HepG2 (cell line): Measurements from ENCODE around the gene RPLP2. TPM values are rescaled to one million over a fixed set of nuclear protein-coding genes. Genes with fewer than 3 reads are reported as not detected.

Experiments used
- KDM3A ChIP-seq: IDR thresholded peaks from 2 replicates; pipeline ENCODE4 v1.6.1; 2018; ENCODE audit warnings: low read depth, missing compliant biosample characterization
- KLF9 ChIP-seq: IDR thresholded peaks from 2 replicates; pipeline ENCODE4 v1.6.1; 2016; ENCODE audit warnings: low read depth
- RNF2 ChIP-seq: fragments of 450-650 bp; conservative IDR thresholded peaks from 2 replicates; pipeline ENCODE4 v1.6.1; 2016; ENCODE audit warnings: low read depth
- RXRB ChIP-seq: IDR thresholded peaks from 2 replicates; pipeline ENCODE4 v1.6.1; 2016; ENCODE audit warnings: borderline replicate concordance, missing genetic modification reagents, missing compliant biosample characterization
- ZBTB10 ChIP-seq: sonication (generic); formaldehyde crosslinking; IDR thresholded peaks from 2 replicates; pipeline ENCODE4 v1.4.0; 2020; ENCODE audit warnings: missing genetic modification reagents, borderline replicate concordance
- ZBTB46 ChIP-seq: sonication (generic); formaldehyde crosslinking; IDR thresholded peaks from 2 replicates; pipeline ENCODE4 v1.4.0; 2020; ENCODE audit warnings: mild to moderate bottlenecking, missing genetic modification reagents, borderline replicate concordance
- ZFP37 ChIP-seq: sonication (generic); formaldehyde crosslinking; IDR thresholded peaks from 2 replicates; pipeline ENCODE4 v1.4.0; 2020; ENCODE audit warnings: missing genetic modification reagents, borderline replicate concordance
- ZNF331 ChIP-seq: sonication (generic); formaldehyde crosslinking; IDR thresholded peaks from 2 replicates; pipeline ENCODE4 v1.4.0; 2020; ENCODE audit warnings: missing genetic modification reagents
- ZNF574 ChIP-seq: sonication (generic); formaldehyde crosslinking; IDR thresholded peaks from 2 replicates; pipeline ENCODE4 v1.4.0; 2020; ENCODE audit warnings: missing genetic modification reagents
- polyA plus RNA-seq, 8 experiments: library from polyadenylated mRNA; depleted of rRNA in 3 of 8; stranded (reverse) in 7 of 8; unstranded in 1 of 8; fragments of >200 nt; fragmentation: Illumina TruSeq in 4 of 8; extraction: Trizol in 4 of 8; gene quantifications; 2 replicates each; pipeline versions ENCODE4 v1.2.1 to v1.2.3, GENCODE V29; 2011 to 2016; ENCODE audit warnings: low read depth in 4 of 8, missing spikeins in 1 of 8, mixed read lengths in 1 of 8; ENCODE audit not compliant: insufficient read depth in 1 of 8
- total RNA-seq, 5 experiments: library from RNA; depleted of rRNA; stranded (reverse); fragments of >200 nt; fragmentation: Illumina TruSeq; extraction: Trizol; gene quantifications; 2 replicates each; pipeline ENCODE4 v1.2.3, GENCODE V29; 2016; ENCODE audit warnings: low read depth in 1 of 5
- TF ChIP-seq, protein P1 (sequence below): IDR thresholded peaks from 2 replicates; pipeline ENCODE4 v1.4.0; 2020; ENCODE audit warnings: mild to moderate bottlenecking, missing genetic modification reagents
- TF ChIP-seq, protein P2 (sequence below): sonication (generic); formaldehyde crosslinking; IDR thresholded peaks from 2 replicates; pipeline ENCODE4 v1.4.0; 2020; ENCODE audit warnings: missing genetic modification reagents, low read depth, mild to moderate bottlenecking, borderline replicate concordance
- TF ChIP-seq, protein P3 (sequence below): sonication (generic); formaldehyde crosslinking; IDR thresholded peaks from 2 replicates; pipeline ENCODE4 v1.4.0; 2020; ENCODE audit warnings: mild to moderate bottlenecking, low read depth, missing genetic modification reagents

The RPLP2 gene
- total and polyA plus RNA-seq, 2 of the 13 experiments (the other 11 are each of a cell fraction or from before 2014, with no cell fraction given), result 978 to 2,106 TPM

DNA sequence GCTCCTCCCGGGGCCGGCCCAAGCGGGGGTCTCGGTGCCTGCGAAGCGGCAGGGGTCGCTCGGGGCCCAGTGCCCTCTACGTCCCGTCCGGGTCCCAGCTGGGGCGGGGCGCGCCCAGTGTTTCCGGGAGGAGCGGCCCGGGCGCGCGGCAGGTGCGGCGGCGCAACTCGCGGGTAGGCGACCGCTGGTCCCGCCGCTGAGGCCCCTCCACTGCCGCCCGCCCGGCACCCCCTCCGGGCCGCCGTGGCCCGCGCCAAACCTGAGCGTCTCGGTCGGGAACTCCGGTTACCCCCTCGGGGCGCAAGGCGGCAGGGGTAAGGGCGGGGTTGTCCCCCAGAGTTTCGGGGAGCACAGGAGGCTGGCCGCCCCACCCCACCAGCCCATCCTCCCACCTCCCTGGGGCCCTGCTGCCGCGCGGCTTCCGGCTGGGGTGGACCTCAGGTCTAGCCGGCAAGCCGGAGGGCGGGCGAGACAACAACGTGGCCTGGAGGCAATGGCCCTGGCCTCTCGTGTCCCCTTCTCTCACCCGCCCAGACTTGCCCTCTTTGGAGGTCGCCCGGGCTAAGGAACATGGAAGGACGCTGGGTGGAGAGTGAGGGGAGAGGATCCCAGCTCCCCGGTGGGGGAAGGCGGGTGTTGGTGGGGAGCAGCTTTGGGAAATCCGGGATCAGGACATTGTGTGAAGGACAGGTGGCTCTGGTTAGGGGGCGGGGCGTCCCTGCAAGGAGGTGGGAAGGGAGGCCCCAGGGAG, 17.6 kb downstream of the RPLP2 start (continued):
- peak; percentile 92; the same call in 1 of the 2 replicates for TF ChIP-seq ZBTB10 (CRISPR knock-in tag)
- no peak for TF ChIP-seq ZFP37 (CRISPR knock-in tag)
- 0 out of 2 replicates have a peak, but pooled peaks have one; percentile 36 for TF ChIP-seq KDM3A (CRISPR knock-in tag)
- peak; percentile 25; the same call in 1 of the 2 replicates for TF ChIP-seq ZNF331
- peak; percentile 69; the same call in 1 of the 2 replicates for TF ChIP-seq ZBTB46
- peak; percentile 53; the same call in 1 of the 2 replicates for TF ChIP-seq RXRB (CRISPR knock-in tag)
- TF ChIP-seq, protein P1, sequence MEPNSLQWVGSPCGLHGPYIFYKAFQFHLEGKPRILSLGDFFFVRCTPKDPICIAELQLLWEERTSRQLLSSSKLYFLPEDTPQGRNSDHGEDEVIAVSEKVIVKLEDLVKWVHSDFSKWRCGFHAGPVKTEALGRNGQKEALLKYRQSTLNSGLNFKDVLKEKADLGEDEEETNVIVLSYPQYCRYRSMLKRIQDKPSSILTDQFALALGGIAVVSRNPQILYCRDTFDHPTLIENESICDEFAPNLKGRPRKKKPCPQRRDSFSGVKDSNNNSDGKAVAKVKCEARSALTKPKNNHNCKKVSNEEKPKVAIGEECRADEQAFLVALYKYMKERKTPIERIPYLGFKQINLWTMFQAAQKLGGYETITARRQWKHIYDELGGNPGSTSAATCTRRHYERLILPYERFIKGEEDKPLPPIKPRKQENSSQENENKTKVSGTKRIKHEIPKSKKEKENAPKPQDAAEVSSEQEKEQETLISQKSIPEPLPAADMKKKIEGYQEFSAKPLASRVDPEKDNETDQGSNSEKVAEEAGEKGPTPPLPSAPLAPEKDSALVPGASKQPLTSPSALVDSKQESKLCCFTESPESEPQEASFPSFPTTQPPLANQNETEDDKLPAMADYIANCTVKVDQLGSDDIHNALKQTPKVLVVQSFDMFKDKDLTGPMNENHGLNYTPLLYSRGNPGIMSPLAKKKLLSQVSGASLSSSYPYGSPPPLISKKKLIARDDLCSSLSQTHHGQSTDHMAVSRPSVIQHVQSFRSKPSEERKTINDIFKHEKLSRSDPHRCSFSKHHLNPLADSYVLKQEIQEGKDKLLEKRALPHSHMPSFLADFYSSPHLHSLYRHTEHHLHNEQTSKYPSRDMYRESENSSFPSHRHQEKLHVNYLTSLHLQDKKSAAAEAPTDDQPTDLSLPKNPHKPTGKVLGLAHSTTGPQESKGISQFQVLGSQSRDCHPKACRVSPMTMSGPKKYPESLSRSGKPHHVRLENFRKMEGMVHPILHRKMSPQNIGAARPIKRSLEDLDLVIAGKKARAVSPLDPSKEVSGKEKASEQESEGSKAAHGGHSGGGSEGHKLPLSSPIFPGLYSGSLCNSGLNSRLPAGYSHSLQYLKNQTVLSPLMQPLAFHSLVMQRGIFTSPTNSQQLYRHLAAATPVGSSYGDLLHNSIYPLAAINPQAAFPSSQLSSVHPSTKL, result peak; percentile 18; the same call in 1 of the 2 replicates
- TF ChIP-seq, protein P2, sequence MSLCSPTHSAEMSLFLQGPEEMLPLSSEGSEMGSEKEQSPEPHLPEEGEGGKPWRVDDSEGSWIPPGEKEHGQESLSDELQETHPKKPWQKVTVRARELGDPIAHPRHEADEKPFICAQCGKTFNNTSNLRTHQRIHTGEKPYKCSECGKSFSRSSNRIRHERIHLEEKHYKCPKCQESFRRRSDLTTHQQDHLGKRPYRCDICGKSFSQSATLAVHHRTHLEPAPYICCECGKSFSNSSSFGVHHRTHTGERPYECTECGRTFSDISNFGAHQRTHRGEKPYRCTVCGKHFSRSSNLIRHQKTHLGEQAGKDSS, result peak; percentile 73
- peak; percentile 62; the same call in 1 of the 2 replicates for TF ChIP-seq ZNF574 (CRISPR knock-in tag)
- TF ChIP-seq, protein P3, sequence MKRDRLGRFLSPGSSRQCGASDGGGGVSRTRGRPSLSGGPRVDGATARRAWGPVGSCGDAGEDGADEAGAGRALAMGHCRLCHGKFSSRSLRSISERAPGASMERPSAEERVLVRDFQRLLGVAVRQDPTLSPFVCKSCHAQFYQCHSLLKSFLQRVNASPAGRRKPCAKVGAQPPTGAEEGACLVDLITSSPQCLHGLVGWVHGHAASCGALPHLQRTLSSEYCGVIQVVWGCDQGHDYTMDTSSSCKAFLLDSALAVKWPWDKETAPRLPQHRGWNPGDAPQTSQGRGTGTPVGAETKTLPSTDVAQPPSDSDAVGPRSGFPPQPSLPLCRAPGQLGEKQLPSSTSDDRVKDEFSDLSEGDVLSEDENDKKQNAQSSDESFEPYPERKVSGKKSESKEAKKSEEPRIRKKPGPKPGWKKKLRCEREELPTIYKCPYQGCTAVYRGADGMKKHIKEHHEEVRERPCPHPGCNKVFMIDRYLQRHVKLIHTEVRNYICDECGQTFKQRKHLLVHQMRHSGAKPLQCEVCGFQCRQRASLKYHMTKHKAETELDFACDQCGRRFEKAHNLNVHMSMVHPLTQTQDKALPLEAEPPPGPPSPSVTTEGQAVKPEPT (CRISPR knock-in tag), result peak; percentile 60; the same call in 1 of the 2 replicates
- TF ChIP-seq KLF9 (CRISPR knock-in tag), result peak; percentile 62
- 0 out of 2 replicates have a peak, but pooled peaks have one; percentile 49 for TF ChIP-seq RNF2
